Endometrium (tissue), 2 donors: ENCODE results near the gene PRG3.

Experiments used
- FAIRE-seq: peaks from 2 replicates; lab custom pipeline; 2012; peaks lifted over from hg19 to GRCh38; lab: Jason Lieb, UNC
- donor health status: control.
- donor health status: control.

Gene PRG3

DNA sequence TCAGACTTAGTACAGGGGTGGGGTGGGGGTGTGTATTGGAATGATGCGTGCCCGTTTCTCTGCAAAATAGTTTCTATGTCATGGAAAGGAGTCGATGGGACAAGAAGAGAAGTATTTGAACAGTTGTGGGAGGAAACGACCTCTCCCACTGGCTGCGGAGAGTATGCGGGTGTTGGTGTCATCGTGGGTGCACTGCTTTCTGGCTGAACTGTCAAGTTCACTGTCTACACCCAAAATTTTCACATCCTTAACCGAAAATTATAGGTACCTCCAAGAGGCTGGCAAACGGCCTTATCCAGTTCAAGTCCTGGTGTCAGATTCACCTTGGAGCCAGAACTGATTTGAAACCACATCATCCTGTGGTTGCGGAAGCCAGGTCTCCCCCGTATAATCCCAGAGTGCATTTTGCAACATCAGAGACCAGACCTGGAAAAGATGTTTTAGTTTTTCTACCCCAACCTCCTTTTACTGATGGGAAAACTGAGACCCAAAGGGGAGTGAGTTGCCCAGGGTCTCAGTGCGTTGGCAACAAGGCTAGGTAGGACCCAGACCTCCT, 44.8 kb downstream of the PRG3 start:
- FAIRE-seq = no peak

DNA sequence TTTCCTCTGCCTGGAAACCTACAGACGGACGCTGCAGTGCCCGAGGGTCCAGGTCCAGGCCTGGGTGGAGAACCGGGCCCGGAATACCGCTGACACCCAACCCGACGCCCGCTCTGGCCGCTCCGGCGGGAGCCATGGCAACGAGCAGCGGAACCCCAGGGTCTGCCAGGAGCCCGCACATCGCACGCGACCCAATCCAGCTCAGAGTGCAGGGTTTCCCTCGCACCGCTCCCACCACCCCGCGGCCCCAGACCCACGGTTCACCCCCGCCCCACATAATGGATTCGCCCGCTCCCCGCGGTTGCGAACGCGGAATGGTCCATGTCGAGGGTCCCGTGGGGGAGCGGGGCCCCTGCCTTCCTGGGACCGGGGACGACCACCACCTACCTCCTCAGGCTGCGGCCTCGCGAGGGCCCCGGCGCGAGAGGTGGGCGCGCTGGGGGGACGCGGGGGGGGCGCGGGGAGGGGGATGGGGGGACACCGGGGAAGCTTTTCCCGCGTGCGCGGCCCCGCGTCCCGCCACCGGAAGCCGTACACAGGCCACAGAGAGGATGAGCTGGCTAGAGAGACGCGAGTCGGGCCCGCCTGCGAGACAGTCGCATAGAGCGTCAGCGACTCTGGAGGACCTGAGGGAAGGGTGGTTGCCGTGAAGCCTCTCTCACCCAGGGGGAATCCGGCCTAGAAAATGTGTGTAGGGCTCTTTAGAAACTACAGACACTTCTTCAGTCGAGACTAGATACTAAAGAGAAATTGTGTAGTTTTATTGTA, 45.4 kb downstream of the PRG3 start, which contains the start of gene SSRP1:
Gene SSRP1 (minus strand): TSS at position 550 of the 768 bp plus-strand sequence. CDS start 771 bp downstream, outside the sequence.
- no peak for FAIRE-seq

DNA sequence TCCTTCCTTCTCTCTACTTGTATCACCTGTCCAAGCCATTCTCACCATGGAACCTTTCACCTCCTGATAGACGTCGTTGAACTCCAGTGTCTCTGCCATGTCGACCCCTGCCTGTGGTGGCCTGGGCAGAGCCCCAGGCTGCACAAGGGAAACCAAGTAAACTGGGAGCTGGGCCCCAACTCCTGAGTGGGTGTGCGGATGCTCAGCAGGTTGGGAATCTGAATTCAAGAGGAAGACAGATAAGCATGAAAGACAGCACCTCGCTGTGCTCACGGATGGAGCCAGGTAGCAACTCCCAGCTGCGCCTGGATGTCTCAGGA, 46.0 kb downstream of the PRG3 start:
- FAIRE-seq = no peak

DNA sequence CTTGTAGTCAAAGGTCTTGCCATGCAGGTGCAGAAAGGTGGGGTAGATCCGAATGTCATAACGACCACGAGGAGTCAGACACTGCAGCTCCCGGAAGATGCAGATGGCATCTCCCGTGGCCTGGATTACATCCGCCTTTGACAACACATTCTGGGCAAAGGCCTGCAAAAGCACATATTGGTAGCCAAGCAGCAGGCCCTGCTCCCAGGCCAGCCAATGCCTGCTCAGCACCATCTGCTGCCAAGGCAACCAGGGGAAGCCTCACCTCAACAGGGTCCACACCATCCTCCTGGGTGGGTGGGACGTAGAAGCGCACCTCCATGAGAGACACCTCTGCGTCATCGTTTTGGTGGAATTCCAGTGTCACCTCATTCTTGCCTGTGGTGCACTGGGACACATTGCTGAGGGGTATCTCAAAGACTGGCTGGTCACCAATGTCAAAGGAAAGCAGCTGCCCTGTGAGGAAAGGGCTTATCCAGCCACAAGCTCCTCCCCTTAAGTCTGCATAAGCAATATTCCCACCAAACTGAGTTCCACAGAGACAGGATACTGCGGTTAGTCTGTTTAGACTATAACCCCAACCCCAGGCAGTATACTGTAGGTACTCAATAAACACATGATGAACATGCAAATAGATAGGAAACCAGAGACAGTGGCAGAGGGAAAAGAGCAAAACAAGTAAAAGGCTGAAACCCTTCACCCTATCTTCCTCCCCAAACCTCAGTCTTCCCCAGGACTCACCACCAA, 48.1 kb downstream of the PRG3 start:
- FAIRE-seq = no peak

DNA sequence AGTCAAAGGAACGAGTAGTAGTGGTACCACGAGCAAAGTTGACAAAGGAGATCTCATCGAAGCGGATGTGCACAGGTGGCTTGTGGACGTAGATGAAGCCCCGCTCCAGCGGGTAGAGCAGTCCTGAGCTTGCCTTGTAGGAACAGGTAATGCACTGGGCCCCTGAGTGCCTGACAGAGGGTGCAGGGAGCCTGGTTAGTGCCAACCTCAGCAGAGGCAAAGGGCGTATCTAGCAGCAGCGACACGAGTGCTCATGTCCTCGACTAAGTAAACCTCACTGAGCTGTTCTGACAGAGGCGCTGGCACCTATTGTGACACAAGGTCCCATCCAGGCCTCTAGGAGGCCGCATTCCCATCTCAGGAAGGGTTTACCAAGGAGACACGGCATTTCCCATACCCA, 49.2 kb downstream of the PRG3 start:
- no peak for FAIRE-seq

DNA sequence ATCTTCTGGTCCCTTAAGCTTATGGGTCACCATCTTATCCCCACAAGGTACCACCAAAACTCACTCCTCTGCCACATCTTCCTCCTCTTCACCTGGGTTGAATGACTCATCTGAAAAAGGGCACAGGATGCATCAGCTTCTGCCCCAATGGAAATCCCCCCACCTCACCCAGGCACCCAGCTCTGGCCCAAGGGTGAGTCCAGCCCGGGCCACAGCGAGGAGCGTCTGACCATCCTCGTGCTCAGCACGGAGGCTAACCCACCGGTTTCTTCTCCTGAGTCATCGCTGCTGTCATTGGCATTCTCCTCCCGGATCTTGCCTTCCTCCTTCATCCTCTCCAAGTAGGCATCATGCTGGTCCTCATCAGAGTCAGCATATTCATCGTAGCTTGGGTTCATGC, 50.9 kb downstream of the PRG3 start:
- FAIRE-seq = no peak

DNA sequence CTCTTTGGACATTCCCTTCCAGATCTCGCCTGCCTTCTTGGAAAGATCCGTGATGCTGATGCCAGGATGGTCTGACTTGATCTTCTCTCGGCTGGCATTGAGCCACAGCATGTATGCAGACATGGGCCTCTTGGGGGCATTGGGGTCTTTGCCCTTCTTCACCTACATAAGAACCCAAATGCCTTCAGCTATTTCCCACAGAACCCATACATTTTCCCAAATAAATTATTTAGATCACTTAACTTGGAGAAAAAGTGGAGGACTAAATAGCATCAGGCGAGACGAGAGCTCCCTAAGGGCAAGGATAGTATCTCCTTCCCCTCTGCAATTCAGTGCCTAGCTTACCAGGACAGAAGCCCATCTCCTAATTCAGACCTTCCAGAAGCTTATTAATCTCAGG, 53.2 kb downstream of the PRG3 start:
- FAIRE-seq = no peak
